Thyroid gland (tissue), 4 donors: Measurements from ENCODE around the gene AGXT2. TPM values are rescaled to one million over a fixed set of nuclear protein-coding genes. Genes with fewer than 3 reads are reported as not detected.
"Not testable (repeated sequence)": the region's sequence is repeated elsewhere in the genome, so short reads cannot be mapped to it uniquely, and the experiment has no call there.

ENCODE experiments used
- DNase-seq, 2 donors: peaks; one replicate each; pipeline ENCODE4 v3.0.0-alpha.2; 2019
- H3K27ac ChIP-seq, 3 donors: fragments of 200-600 bp; sonication (generic); 1 replicate in 2 of 3; 2 replicates in 1 of 3; pipeline ENCODE4 v1.5.1; 2016 to 2019; ENCODE audit warnings: mild to moderate bottlenecking in 1 of 3, moderate library complexity in 1 of 3
- H3K27me3 ChIP-seq: fragments of 200-600 bp; sonication (generic); one replicate; pipeline ENCODE4 v1.5.1; 2019
- H3K36me3 ChIP-seq, 2 donors: fragments of 200-600 bp; sonication (generic); one replicate each; pipeline ENCODE4 v1.5.1; 2016 to 2019
- H3K4me1 ChIP-seq, 2 donors: fragments of 200-600 bp; sonication (generic); one replicate each; pipeline ENCODE4 v1.5.1; 2017 to 2019
- H3K4me3 ChIP-seq, 3 donors: fragments of 200-600 bp; sonication (generic); replicated peaks in 1 of 3; 1 replicate in 2 of 3; 2 replicates in 1 of 3; pipeline ENCODE4 v1.5.1; 2016; ENCODE audit warnings: mild to moderate bottlenecking in 1 of 3
- H3K9me3 ChIP-seq: fragments of 200-600 bp; sonication (generic); one replicate; pipeline ENCODE4 v1.5.1; 2017
- CTCF ChIP-seq, 6 experiments: fragments of 200-600 bp in 3 of 6; fragments of 450-650 bp in 3 of 6; sonication (generic) in 3 of 6; IDR thresholded peaks; one replicate each; pipeline ENCODE4 v1.5.1; 2016 to 2019; ENCODE audit warnings: antibody characterized with exemption in 6 of 6, mild to moderate bottlenecking in 2 of 6, inconsistent platforms in 1 of 6, moderate library complexity in 1 of 6
- POLR2A ChIP-seq, 2 donors: fragments of 450-650 bp; IDR thresholded peaks; one replicate each; pipeline ENCODE4 v1.6.1; 2017; ENCODE audit warnings: antibody characterized with exemption in 2 of 2, mild to moderate bottlenecking in 2 of 2, moderate library complexity in 1 of 2
- WGBS, 2 donors: methylation state at CpG; one replicate each; pipeline ENCODE4 v1.1.5; 2017; 5-methylcytosine and 5-hydroxymethylcytosine counted together
- intact Hi-C: fragments of 100-400 bp; cut with DNase I; formaldehyde crosslinking; loops from one replicate; pipeline ENCODE4 v1.15.1; 2023
- total RNA-seq, 4 donors: library from RNA; depleted of rRNA; stranded (reverse); fragments of >200 nt; gene quantifications; one replicate each; pipeline ENCODE4 v1.2.3, GENCODE V29; 2016

AGXT2 gene
- total RNA-seq, 4 donors from 2014 or later: not detected

GRCh38 chr5:34978681-34979080 lies 69.1 kb downstream of the AGXT2 start:
- H3K4me3 ChIP-seq: no peak overlapping the region
- no peaks in the 10 kb centered on the region for H3K4me1 ChIP-seq
- WGBS, 2 donors: 57 to 74% methylated on average over 4 of the region's 4 CpGs
- DNase-seq: no peak
- H3K9me3 ChIP-seq: no peaks in the 10 kb centered on the region
- TF ChIP-seq CTCF (IDR thresholded peaks at IDR 0.05) (no peak), POLR2A (IDR thresholded peaks at IDR 0.05) (no peak)
- no peak overlapping the region for H3K27ac ChIP-seq
- no peaks in the 10 kb centered on the region for H3K27me3 ChIP-seq
- H3K36me3 ChIP-seq: no peaks in the 10 kb centered on the region
- intact Hi-C loops: no loop called here

GRCh38 chr5:34977934-34978613 lies 69.7 kb downstream of the AGXT2 start:
- H3K4me1 ChIP-seq: no peaks in the 10 kb centered on the region
- no peaks in the 10 kb centered on the region for H3K36me3 ChIP-seq
- H3K9me3 ChIP-seq: no peaks in the 10 kb centered on the region
- intact Hi-C loops: no loop called here
- H3K4me3 ChIP-seq: no peak overlapping the region
- no peaks in the 10 kb centered on the region for H3K27me3 ChIP-seq
- no peak for DNase-seq
- 21 to 23% methylated on average over 2 of the region's 2 CpGs for WGBS, 2 donors
- TF ChIP-seq CTCF (IDR thresholded peaks at IDR 0.05) (no peak), POLR2A (IDR thresholded peaks at IDR 0.05) (no peak)
- no peak overlapping the region for H3K27ac ChIP-seq

- Histone ChIP-seq H3K9me3 (no peaks in the 10 kb centered on the region), H3K4me3 (no peak overlapping the region), H3K27me3 (no peaks in the 10 kb centered on the region), H3K36me3 (no peaks in the 10 kb centered on the region), H3K4me1 (no peaks in the 10 kb centered on the region), H3K27ac (no peak overlapping the region)
- TF ChIP-seq CTCF (IDR thresholded peaks at IDR 0.05) (no peak), POLR2A (IDR thresholded peaks at IDR 0.05) (no peak)
- intact Hi-C loops: no loop called here
- no peak for DNase-seq
- WGBS, 2 donors: 76 to 84% methylated on average over 5 of the region's 5 CpGs
Measured at GRCh38 chr5:34976347-34976746, 71.4 kb downstream of the AGXT2 start.

- H3K9me3 ChIP-seq, intact Hi-C loops, H3K4me1 ChIP-seq, H3K27me3 ChIP-seq, H3K4me3 ChIP-seq, H3K27ac ChIP-seq, DNase-seq, H3K36me3 ChIP-seq: not testable (repeated sequence)
- 90 to 93% methylated on average over 4 of the region's 4 CpGs for WGBS, 2 donors
Measured at GRCh38 chr5:34971655-34972054, 76.1 kb downstream of the AGXT2 start.

- Histone ChIP-seq H3K27ac (no peak overlapping the region), H3K9me3 (no peaks in the 10 kb centered on the region), H3K27me3 (no peaks in the 10 kb centered on the region), H3K36me3 (no peaks in the 10 kb centered on the region), H3K4me1 (no peaks in the 10 kb centered on the region), H3K4me3 (no peak overlapping the region)
- intact Hi-C loops: no loop called here
- TF ChIP-seq CTCF (IDR thresholded peaks at IDR 0.05) (no peak), POLR2A (IDR thresholded peaks at IDR 0.05) (no peak)
- WGBS, 2 donors: 50 to 70% methylated on average over 1 of the region's 1 CpG
- no peak for DNase-seq
Measured at GRCh38 chr5:34970552-34970951, 77.2 kb downstream of the AGXT2 start.
